Measurements from ENCODE around the gene RPRML.
"Not testable (repeated sequence)": the region's sequence is repeated elsewhere in the genome, so short reads cannot be mapped to it uniquely, and the experiment has no call there.

The RPRML gene

GRCh38 chr17:46979147-46979863, at the start of gene RPRML:
Gene RPRML (minus strand): TSS chr17:46979253. CDS start chr17:46979007, 246 bp downstream.
- peak; percentile 48 for DNase-seq (ENCODE audit: low spot score)

- not testable (repeated sequence) for DNase-seq (ENCODE audit: low spot score)
Observed at GRCh38 chr17:47016966-47017365, 37.9 kb upstream of the RPRML start.

- DNase-seq (ENCODE audit: low spot score), result no peak
Observed at GRCh38 chr17:47013341-47013740, 34.3 kb upstream of the RPRML start.

- DNase-seq (ENCODE audit: low spot score), result no peak
Observed at GRCh38 chr17:47012457-47012856, 33.4 kb upstream of the RPRML start.

GRCh38 chr17:47009759-47010594, 30.9 kb upstream of the RPRML start:
- no peak for DNase-seq (ENCODE audit: low spot score)

GRCh38 chr17:47004906-47005305, 25.9 kb upstream of the RPRML start:
- no peak for DNase-seq (ENCODE audit: low spot score)

GRCh38 chr17:47003864-47004263, 24.8 kb upstream of the RPRML start:
- not testable (repeated sequence) for DNase-seq (ENCODE audit: low spot score)

- DNase-seq (ENCODE audit: low spot score), result no peak
Observed at GRCh38 chr17:46995841-46996571, 17.0 kb upstream of the RPRML start.

GRCh38 chr17:46994993-46995392, 15.9 kb upstream of the RPRML start:
- DNase-seq (ENCODE audit: low spot score), result no peak

GRCh38 chr17:46991617-46992016, 12.6 kb upstream of the RPRML start:
- DNase-seq (ENCODE audit: low spot score), result no peak

- DNase-seq (ENCODE audit: low spot score), result no peak
Observed at GRCh38 chr17:46989637-46990431, 10.8 kb upstream of the RPRML start.

- DNase-seq (ENCODE audit: low spot score), result not testable (repeated sequence)
Observed at GRCh38 chr17:46987927-46988326, 8.9 kb upstream of the RPRML start.

GRCh38 chr17:46986366-46986765, 7.3 kb upstream of the RPRML start:
- DNase-seq (ENCODE audit: low spot score), result no peak

GRCh38 chr17:46984892-46985291, 5.8 kb upstream of the RPRML start:
- no peak for DNase-seq (ENCODE audit: low spot score)

- DNase-seq (ENCODE audit: low spot score), result no peak
Observed at GRCh38 chr17:46984341-46984740, 5.3 kb upstream of the RPRML start.

- no peak for DNase-seq (ENCODE audit: low spot score)
Observed at GRCh38 chr17:46983782-46984181, 4.7 kb upstream of the RPRML start.

GRCh38 chr17:46982577-46982976, 3.5 kb upstream of the RPRML start:
- no peak for DNase-seq (ENCODE audit: low spot score)

- DNase-seq (ENCODE audit: low spot score), result no peak
Observed at GRCh38 chr17:46978489-46979146, 435 bp downstream of the RPRML start.

- no peak for DNase-seq (ENCODE audit: low spot score)
Observed at GRCh38 chr17:46977750-46978488, 1.1 kb downstream of the RPRML start.

GRCh38 chr17:46977348-46977747, 1.7 kb downstream of the RPRML start:
- no peak for DNase-seq (ENCODE audit: low spot score)

Measured in AG08396 (cell line).